ENCODE results near the gene IL36B. TPM values are rescaled to one million over a fixed set of nuclear protein-coding genes. Genes with fewer than 3 reads are reported as not detected.

Gene IL36B
- total RNA-seq, 2 experiments from 2014 or later, result not detected

DNA sequence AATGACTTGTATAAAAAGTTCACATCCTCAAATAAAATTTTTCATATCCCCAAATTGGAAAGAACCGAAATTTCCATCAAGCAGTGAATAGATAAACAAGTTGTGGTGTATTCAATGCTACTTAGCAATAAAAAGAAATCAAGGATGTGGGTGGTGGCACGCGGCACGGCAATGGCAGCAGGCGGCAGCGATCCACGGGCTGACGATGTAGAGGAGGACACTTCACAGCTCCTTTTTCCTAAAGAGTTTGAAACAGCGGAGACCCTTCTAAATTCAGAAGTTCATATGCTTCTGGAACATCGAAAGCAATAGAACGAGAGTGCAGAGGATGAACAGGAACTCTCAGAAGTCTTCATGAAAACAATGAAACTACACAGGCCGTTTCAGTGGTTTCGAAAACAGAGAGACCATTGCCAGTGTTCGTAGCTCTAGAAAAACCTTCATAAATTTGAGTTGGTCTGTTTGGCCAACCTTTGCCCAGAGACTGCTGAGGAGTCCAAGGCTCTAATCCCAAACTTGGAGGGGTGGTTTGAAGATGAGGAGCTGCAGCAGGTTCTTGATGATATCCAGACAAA lies 57.2 kb downstream of the IL36B start:
- DNase-seq (peak in 10 of 14 experiments; percentile 17 to 61 (median 40)), ATAC-seq (ENCODE audit: poor library complexity) (no peak)
- Histone ChIP-seq H3K27me3 (ENCODE audit: control insufficient read depth in 1 of 2, insufficient read depth in 2 of 2, low read length in 2 of 2) (no peaks in the 10 kb centered on the region), H3K4me3 (ENCODE audit: low read length) (peak overlapping the region; percentile 11), H3K4me1 (ENCODE audit: insufficient read depth, low read length) (peaks cover 27% of the 10 kb centered on the region), H3K36me3 (ENCODE audit: insufficient read depth, low read length) (no peaks in the 10 kb centered on the region), H3K27ac (ENCODE audit: low read depth in 1 of 2, low read length in 2 of 2) (peak overlapping the region; percentile 42 to 71), H3K9me3 (ENCODE audit: control insufficient read depth in 1 of 2, insufficient read depth in 1 of 2, low read length in 2 of 2) (peaks cover 0 to 28% of the 10 kb centered on the region in 2 experiments)
- TF ChIP-seq, protein P1, sequence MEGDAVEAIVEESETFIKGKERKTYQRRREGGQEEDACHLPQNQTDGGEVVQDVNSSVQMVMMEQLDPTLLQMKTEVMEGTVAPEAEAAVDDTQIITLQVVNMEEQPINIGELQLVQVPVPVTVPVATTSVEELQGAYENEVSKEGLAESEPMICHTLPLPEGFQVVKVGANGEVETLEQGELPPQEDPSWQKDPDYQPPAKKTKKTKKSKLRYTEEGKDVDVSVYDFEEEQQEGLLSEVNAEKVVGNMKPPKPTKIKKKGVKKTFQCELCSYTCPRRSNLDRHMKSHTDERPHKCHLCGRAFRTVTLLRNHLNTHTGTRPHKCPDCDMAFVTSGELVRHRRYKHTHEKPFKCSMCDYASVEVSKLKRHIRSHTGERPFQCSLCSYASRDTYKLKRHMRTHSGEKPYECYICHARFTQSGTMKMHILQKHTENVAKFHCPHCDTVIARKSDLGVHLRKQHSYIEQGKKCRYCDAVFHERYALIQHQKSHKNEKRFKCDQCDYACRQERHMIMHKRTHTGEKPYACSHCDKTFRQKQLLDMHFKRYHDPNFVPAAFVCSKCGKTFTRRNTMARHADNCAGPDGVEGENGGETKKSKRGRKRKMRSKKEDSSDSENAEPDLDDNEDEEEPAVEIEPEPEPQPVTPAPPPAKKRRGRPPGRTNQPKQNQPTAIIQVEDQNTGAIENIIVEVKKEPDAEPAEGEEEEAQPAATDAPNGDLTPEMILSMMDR (IDR thresholded peaks at IDR 0.05), result no peak
- POLR2A ChIA-PET, result interaction anchor here (1.3 to 2.9 kb wide), 4 partner anchors 10 to 180 kb away, joined by 4 to 19 read pairs (median 6); partner anchors contain the start of gene PSD4
- Mint-ChIP-seq H3K27ac (peak overlapping the region; percentile 91), H3K36me3 (ENCODE audit: low read depth) (peaks cover 23% of the 10 kb centered on the region), H3K4me3 (peak overlapping the region; percentile 53), H3K4me1 (ENCODE audit: low read depth) (peaks cover 54% of the 10 kb centered on the region), H3K27me3 (no peaks in the 10 kb centered on the region), H3K9me3 (peaks cover 7% of the 10 kb centered on the region)
- CTCF ChIA-PET, result interaction anchor here (1.0 kb wide), 1 partner anchor 10 kb away, joined by 3 read pairs; no protein-coding TSS in a partner anchor
- intact Hi-C loops (cut with DNase I, micrococcal nuclease), result no loop called here

DNA sequence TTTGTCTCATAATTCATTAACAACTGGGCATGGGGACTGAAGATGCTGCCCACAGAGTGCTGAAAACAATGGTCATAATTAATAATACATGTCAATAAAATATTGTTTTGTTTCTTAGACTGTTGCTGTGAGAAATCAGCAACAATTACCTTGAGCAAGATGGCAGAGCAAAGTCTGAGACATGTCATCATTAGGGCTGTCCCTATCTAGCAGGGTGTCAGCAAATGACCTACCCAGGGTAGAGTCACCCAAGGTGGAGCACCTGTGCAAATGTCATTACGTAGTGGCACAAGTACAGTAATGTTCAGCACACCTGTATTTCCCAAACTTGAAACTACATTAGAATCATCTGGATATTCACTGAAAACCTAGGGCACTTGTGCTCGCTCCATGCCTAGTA lies 58.0 kb downstream of the IL36B start:
- H3K4me3 Mint-ChIP-seq, result no peak overlapping the region
- ATAC-seq (ENCODE audit: poor library complexity), result no peak
- peaks cover 7% of the 10 kb centered on the region for H3K9me3 Mint-ChIP-seq

DNA sequence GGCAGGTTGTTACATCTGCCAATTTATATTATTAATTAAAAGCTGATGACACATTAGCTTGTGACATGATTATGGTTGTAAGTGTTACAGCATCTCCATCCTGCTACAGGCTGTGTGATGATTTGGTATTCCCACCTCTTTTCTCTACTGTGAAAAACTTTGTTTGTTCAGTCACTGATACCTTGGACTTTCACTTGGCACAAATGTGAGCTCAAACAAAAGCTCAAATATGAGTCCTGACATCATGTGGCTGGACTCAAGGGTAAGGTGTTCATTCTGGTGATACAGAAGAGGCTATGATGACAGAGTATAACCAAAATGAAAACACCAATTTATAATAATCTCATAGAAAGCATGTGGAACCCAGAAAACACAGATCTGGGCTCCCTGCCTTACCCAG lies 58.8 kb downstream of the IL36B start:
- Histone ChIP-seq H3K9me3 (ENCODE audit: control insufficient read depth in 1 of 2, insufficient read depth in 1 of 2, low read length in 2 of 2) (peaks cover 0 to 29% of the 10 kb centered on the region in 2 experiments), H3K4me3 (ENCODE audit: low read length) (no peak overlapping the region), H3K36me3 (ENCODE audit: insufficient read depth, low read length) (no peaks in the 10 kb centered on the region), H3K27ac (ENCODE audit: low read depth in 1 of 2, low read length in 2 of 2) (no peak overlapping the region), H3K27me3 (ENCODE audit: control insufficient read depth in 1 of 2, insufficient read depth in 2 of 2, low read length in 2 of 2) (no peaks in the 10 kb centered on the region), H3K4me1 (ENCODE audit: insufficient read depth, low read length) (peaks cover 27% of the 10 kb centered on the region)
- Mint-ChIP-seq H3K4me1 (ENCODE audit: low read depth) (peaks cover 49% of the 10 kb centered on the region), H3K27me3 (no peaks in the 10 kb centered on the region), H3K4me3 (no peak overlapping the region), H3K27ac (peak overlapping the region; percentile 91), H3K36me3 (ENCODE audit: low read depth) (peaks cover 19% of the 10 kb centered on the region), H3K9me3 (peaks cover 5% of the 10 kb centered on the region)
- DNase-seq, result no peak
- TF ChIP-seq, protein P1 (IDR thresholded peaks at IDR 0.05), result no peak
- intact Hi-C loops (cut with DNase I, micrococcal nuclease), result loop anchor here in 1 of 2 experiments (5.0 kb wide), 1 partner anchor 178 kb away; the partner anchor contains the start of gene PSD4
- POLR2A ChIA-PET, result interaction anchor here (1.0 kb wide), 1 partner anchor 9 kb away, joined by 4 read pairs; no protein-coding TSS in a partner anchor
- CTCF ChIA-PET, result no interaction called here
- no peak for ATAC-seq (ENCODE audit: poor library complexity)

More for the DNA sequence above, 58.0 kb downstream of the IL36B start:
- Histone ChIP-seq H3K4me1 (ENCODE audit: insufficient read depth, low read length) (peaks cover 27% of the 10 kb centered on the region), H3K36me3 (ENCODE audit: insufficient read depth, low read length) (no peaks in the 10 kb centered on the region), H3K27me3 (ENCODE audit: control insufficient read depth in 1 of 2, insufficient read depth in 2 of 2, low read length in 2 of 2) (no peaks in the 10 kb centered on the region), H3K4me3 (ENCODE audit: low read length) (no peak overlapping the region), H3K9me3 (ENCODE audit: control insufficient read depth in 1 of 2, insufficient read depth in 1 of 2, low read length in 2 of 2) (peaks cover 0 to 25% of the 10 kb centered on the region in 2 experiments), H3K27ac (ENCODE audit: low read depth in 1 of 2, low read length in 2 of 2) (peak overlapping the region in 1 of 2 donors; percentile 71)
- Mint-ChIP-seq H3K36me3 (ENCODE audit: low read depth) (peaks cover 19% of the 10 kb centered on the region), H3K4me1 (ENCODE audit: low read depth) (peaks cover 53% of the 10 kb centered on the region), H3K27me3 (no peaks in the 10 kb centered on the region), H3K27ac (peak overlapping the region; percentile 91)
- ChIA-PET POLR2A (interaction anchor here (1.0 kb wide), 1 partner anchor 10 kb away, joined by 4 read pairs; no protein-coding TSS in a partner anchor), CTCF (no interaction called here)
- DNase-seq, result no peak
- TF ChIP-seq, protein P1 (IDR thresholded peaks at IDR 0.05), result no peak
- intact Hi-C loops (cut with DNase I, micrococcal nuclease), result loop anchor here in 1 of 2 experiments (5.0 kb wide), 1 partner anchor 178 kb away; the partner anchor contains the start of gene PSD4

All from CD4-positive, alpha-beta T cell (primary cell).